Stimulated activated CD8-positive, alpha-beta memory T cell treated with anti-CD3 and anti-CD28 coated beads, Interleukin-4, amount 100 ng/mL, for 48 hours (primary cell): ENCODE measurements around the gene IVD.

Experiments
- DNase-seq: peaks from one replicate; pipeline ENCODE4 v3.0.0-alpha.2; 2020

The IVD gene

GRCh38 chr15:40416056-40416455, 10.5 kb downstream of the IVD start:
- DNase-seq: no peak

- no peak for DNase-seq
These were observed 12.5 kb downstream of the IVD start for GRCh38 chr15:40418126-40418525.

GRCh38 chr15:40420071-40420713, 14.6 kb downstream of the IVD start:
- DNase-seq: no peak

GRCh38 chr15:40420793-40421192, 15.2 kb downstream of the IVD start:
- no peak for DNase-seq

GRCh38 chr15:40421246-40422157, 15.9 kb downstream of the IVD start:
- peak; percentile 91 for DNase-seq

- DNase-seq: no peak
These were observed 19.0 kb downstream of the IVD start for GRCh38 chr15:40424483-40425115.

- no peak for DNase-seq
These were observed 20.1 kb downstream of the IVD start for GRCh38 chr15:40425681-40426080.

- DNase-seq: no peak
These were observed 21.6 kb downstream of the IVD start for GRCh38 chr15:40427188-40427587.

GRCh38 chr15:40428185-40428584, 22.6 kb downstream of the IVD start:
- no peak for DNase-seq

- no peak for DNase-seq
These were observed 23.6 kb downstream of the IVD start for GRCh38 chr15:40429068-40429710.

- DNase-seq: no peak
These were observed 24.7 kb downstream of the IVD start for GRCh38 chr15:40430271-40430805.

GRCh38 chr15:40435023-40435709, 29.6 kb downstream of the IVD start:
- DNase-seq: no peak

GRCh38 chr15:40435710-40436089, 30.1 kb downstream of the IVD start:
- no peak for DNase-seq

GRCh38 chr15:40436116-40436891, 30.7 kb downstream of the IVD start:
- no peak for DNase-seq

- DNase-seq: no peak
These were observed 31.5 kb downstream of the IVD start for GRCh38 chr15:40436892-40437751.

GRCh38 chr15:40437752-40438687, 32.4 kb downstream of the IVD start:
- no peak for DNase-seq

- DNase-seq: no peak
These were observed 33.1 kb downstream of the IVD start for GRCh38 chr15:40438712-40439111.

- DNase-seq: no peak
These were observed 33.9 kb downstream of the IVD start for GRCh38 chr15:40439461-40439959.
